ENCODE measurements around the gene PKNOX2.

The PKNOX2 gene

DNA sequence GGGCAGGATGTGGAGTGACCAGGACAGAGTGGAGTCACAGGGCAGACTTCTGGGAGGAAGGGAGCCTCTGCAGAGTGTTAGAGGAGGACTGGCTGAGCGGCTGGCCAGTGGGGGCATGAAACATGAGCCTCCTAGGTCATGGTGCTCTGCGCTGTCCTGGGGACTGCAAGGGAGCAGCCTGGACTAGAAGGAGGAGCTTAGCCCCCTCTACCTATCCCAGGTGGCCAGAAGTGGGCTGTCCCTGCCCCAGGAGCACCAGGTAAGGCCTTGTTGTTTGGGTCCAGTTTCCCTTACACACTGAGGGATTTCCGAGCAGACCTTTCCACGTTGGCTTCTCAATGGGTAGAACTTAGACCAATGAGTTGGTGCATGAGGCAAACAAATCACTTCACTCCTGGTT lies 7.4 kb downstream of the PKNOX2 start:
- no peak for DNase-seq (ENCODE audit: low read depth in 2 of 3, low spot score in 1 of 3)

DNA sequence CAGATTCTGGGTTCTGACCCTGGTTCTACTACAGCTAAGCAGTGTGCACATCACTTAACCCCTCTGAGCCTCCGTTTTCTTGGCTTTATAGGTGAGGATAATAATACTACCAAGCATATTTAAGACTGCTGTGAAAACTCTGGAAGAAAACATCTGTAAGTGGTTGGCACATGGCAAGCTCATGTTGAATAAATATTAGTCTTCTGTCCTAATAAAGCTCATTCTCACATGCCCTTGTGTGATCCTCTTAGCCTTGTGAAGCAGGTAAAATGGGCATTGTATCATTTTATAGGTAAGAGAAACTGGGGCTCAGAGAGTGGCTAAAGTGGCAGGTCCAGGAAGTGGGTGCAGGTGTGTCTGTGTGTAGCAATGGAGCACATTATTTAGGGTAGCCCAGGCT lies 8.5 kb downstream of the PKNOX2 start:
- no peak for DNase-seq (ENCODE audit: low read depth in 2 of 3, low spot score in 1 of 3)

DNA sequence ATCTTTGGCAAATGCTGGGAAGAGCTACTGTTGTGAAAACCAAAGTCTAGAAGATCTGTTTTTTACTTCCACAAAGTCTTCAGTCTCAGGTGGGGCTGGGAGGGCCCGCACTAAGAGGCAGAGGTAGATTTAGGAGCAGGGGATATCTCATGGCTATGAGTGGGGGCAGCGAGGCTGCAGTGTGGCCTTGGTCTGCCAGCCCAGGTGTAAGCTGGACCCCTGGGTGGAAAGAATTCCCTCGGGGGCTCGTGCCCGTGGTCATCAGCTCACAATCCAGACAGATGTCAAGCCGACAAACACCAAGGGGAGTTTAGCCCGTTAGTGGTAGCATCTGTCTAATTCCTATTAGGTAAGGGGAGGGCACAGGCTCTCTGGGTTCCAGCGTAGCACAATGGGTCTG lies 9.0 kb downstream of the PKNOX2 start:
- DNase-seq (ENCODE audit: low read depth in 2 of 3, low spot score in 1 of 3), result no peak

DNA sequence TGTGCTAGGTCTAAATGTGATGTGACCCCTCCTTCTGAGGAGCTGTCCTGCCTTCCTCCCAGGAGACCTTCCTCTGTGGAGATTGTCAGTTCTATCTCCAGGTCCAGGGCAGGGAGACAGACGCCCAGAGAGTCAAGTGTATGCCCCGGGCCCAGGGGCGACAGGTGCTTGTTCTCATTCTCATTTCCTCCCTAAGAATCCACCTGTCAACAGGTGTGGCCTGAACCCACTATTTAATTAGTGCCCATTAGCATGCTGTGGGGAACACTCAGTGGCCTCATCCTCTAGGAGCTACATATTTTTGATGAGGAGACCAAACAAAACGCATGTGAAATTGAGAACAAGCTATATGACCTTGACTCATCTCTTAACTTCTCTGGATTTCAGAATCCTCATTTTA lies 9.5 kb downstream of the PKNOX2 start:
- no peak for DNase-seq (ENCODE audit: low read depth in 2 of 3, low spot score in 1 of 3)

DNA sequence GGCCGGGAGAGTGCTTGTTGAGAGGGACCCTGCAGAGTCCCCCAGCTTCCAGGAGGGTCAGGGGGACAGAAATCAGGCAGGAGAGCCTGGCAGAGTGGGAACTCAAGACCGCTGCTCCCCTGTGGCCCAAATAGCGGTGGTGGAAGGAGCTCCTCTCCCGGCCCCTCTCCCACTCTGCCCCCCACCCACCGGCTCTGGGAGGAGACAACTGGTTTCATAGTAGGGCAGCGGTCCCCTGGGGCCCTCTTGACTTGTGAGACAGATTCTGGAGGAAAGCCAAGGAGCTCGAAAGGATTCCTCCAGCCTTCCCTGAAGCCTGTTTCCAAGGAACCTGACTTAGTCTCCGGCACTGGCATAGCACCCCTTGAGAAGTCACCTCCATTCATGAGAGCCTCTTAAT lies 10.1 kb downstream of the PKNOX2 start:
- DNase-seq (ENCODE audit: low read depth in 2 of 3, low spot score in 1 of 3), result no peak

DNA sequence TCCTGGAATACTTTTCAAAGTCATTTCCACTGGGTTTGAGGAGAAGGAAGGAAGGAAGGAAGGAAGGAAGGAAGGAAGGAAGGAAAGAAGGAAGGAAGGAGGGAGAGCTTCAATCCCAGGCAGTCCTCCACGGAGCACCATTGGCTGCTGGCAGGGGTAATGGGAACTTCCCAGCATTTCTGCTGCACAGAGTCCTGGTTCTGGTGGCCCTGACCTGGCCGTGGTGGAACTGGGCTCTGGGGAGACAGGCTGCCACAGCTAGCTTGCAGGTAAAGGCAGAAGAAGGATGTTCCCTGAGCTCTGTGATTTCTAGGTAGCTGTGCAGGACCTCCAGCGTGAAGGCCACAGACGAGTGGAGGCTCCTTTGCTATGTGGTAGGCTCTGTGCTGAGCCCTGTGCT lies 10.6 kb downstream of the PKNOX2 start:
- DNase-seq (ENCODE audit: low read depth in 2 of 3, low spot score in 1 of 3), result no peak

DNA sequence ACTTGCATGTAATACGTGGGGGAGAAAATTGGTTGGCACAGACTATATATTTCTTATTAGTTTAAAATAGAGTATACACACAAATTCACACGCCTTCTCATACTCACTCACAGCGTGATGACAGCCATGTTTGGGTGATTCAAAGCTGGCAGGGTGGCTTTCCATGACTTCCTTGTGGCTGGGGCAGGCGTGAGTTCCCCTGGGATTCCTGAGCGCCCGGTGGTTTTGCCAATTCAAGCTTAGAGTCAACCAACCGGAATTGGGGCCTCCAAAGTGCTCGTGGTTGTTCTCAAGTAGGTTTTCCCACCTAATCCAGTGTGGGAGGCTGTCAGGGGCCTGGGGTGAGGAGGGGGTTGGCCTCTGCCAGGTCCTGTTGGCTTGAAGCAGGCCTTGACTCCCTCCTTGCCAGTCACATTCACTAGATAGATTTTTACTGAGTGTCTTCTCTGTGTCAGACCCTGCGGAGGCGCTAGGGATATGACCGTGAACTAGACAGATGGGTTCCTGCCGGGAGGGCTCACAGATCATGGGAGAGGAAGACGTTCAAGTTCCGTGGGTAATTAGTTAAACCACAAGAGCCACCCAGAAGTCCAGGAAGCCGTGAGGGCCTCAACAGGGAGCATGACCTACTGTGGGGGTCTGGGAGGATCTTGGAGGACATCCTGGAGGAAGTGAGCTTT lies 11.5 kb downstream of the PKNOX2 start:
- no peak for DNase-seq (ENCODE audit: low read depth in 2 of 3, low spot score in 1 of 3)

DNA sequence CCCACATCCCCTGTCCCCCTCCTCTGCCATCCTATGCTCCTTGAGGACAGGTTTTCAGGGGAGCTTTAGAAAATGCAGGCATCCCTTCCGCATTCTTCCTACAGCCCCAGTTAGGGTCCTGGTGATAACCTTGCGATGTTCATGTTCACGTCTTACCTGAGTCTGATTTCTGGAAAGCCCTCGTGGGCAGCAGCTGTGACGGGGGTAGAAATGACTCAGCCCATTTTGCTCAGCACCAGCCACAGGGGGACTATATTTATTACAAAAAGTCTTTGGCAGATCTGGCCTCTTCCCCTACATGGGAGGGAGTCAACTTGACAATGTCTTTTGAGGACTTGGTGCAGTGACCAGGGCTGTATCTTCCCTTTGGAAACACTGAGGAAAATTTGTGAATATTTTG lies 12.3 kb downstream of the PKNOX2 start:
- DNase-seq (ENCODE audit: low read depth in 2 of 3, low spot score in 1 of 3), result no peak

DNA sequence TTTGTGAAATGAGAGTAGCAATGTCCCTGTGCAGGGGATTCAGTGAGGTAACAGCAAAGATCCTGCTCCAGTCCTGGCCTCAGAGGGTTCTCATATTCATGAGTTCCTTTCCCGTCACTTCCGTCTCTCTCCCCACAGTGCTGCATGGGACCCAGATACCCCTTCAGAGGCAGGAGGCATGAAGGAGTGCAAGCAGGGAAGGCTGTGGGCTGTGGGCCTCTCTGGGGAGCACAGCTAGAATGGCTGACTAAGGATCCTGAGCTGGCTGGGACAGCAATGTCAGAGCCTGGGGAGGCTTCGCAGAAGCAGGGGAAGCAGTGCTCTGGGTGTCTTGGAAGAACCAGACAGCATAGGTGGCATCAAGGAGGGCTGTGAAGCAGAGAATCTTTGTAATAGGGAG lies 13.0 kb downstream of the PKNOX2 start:
- no peak for DNase-seq (ENCODE audit: low read depth in 2 of 3, low spot score in 1 of 3)

DNA sequence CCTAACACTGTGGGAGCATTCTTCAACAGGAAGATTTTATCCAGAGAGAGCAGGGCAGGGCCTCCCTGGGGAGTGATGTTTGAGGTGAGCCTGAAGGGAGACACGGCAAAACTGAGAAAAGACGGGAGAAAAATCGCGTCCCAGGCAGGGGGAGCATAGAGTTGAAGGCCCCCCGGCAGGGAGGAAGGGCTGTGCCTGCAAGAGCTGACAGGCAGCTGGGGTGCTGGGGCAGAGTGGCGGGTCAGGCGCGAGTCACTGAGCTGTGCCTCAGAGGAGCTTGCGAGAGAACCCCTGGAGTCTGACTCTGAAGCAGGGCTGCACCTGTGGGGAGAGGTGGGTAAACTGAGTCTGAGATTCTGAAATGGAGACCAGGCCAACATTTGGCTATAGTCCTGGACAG lies 14.8 kb downstream of the PKNOX2 start:
- DNase-seq (ENCODE audit: low read depth in 2 of 3, low spot score in 1 of 3), result no peak

DNA sequence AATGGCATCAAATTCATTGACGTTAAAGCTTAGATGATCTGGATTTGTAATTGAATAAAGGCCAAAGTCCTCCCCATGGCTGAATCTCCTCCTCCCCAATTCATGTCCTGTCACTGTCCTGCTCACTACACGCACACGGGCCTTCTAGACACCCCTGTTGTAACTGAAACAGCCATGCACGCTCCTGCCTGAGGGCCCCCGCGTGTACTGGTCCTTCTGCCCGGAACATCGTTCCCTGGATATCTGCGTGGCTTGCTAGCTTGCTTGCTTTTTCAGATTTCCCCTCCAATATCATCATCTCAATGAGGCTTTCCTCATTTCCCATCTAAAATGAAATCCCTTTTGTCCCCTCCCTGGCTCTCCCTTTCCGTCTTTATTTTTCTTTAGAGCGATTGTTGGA lies 15.3 kb downstream of the PKNOX2 start:
- no peak for DNase-seq (ENCODE audit: low read depth in 2 of 3, low spot score in 1 of 3)

DNA sequence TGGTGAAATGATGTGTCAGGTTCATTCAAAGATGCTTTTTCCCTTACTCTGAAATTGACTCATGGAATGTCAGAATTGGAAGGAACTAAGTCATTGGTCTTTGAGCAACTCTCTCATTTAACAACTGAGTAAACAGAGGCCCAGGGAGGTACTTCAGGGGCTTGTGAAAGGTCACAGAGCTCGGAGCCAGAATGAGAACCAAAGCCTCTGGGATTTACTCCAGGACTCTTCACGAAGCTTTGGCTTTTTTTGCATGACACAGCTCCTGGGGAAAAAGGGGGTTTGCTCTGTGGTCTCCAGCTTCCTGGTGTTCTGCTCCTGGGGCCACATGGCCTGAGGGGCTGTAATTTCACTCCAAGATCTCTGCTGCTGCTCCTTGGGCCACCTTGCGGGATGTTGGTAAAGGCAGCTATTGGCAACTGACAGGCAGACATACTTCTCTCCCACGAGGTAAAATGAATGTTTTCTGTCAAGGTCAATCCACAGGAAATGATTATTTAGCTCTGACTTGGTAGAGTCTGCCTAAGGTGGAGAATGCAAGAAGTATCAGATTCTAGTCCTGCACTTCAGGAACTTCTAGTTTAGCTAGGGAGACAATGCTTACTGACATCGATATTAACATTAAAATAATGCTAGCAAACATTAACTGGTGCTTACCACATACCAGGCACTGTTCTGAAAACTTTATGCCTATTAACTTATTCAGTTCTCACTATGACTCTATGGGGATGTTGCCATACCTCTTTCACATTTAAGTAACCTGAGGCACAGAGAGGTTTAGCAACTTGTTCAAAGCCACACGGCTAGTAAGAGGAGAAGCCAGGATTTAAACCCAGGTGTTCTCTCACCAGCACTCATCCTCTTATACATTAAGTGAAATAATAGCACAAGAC lies 16.1 kb downstream of the PKNOX2 start:
- DNase-seq (ENCODE audit: low read depth in 2 of 3, low spot score in 1 of 3), result no peak

DNA sequence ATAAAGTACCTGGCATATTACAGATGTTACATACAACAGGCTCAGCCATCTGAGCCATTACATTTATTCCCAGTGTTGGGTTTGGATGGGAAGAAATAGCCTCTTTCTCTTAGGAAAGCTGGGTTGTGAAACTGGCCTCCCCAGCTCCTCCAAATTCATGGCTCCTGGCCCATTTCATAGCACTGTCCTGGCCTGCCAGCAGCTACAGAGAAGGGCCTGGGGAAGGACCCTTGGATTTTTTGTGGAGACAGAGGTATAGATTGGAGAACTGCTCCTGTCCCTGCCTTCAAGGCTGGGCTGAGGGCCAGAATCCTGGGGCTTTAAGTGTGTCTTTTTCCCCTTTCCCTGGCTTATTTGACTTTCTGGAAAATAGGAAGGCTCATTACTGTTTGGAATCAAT lies 18.0 kb downstream of the PKNOX2 start:
- DNase-seq (ENCODE audit: low read depth in 2 of 3, low spot score in 1 of 3), result no peak

DNA sequence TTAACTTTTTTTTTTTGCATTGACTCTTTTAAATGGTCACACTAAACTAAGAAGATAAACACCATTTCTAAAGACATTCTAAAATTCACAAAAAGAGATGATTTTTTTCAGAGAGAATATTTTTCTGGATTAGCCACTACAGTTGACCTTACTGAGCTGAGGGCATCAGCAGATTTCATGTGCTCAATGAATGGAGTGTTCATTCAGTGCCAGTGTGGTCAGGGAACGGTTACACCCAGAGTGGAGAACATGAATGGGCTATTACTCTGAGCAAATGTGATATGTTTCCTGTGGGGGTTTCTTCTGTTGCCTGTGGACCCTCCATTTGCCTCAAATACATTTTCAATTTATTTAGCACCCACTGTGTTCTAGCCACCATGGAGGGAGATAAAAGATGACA lies 19.1 kb downstream of the PKNOX2 start:
- DNase-seq (ENCODE audit: low read depth in 2 of 3, low spot score in 1 of 3), result no peak

DNA sequence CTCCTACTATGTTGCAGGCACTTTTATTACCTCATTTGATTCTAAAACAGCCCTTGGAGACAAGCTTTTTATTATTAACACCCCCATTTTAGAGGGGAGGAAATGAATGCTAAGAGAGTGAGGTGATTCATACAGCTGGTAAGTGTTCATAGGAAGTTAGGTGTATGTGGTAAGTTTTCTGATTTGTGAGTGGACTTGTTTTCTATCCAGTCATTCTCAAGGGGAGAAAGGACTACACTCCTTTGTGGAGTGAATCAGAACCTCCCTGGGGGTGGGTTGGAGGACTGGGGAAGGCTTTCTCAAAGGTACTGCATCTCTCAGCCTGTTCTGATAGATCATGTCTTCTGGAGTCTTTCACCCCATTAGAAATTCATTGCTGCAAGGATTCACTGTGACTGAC lies 23.5 kb downstream of the PKNOX2 start:
- DNase-seq (ENCODE audit: low read depth in 2 of 3, low spot score in 1 of 3), result no peak

DNA sequence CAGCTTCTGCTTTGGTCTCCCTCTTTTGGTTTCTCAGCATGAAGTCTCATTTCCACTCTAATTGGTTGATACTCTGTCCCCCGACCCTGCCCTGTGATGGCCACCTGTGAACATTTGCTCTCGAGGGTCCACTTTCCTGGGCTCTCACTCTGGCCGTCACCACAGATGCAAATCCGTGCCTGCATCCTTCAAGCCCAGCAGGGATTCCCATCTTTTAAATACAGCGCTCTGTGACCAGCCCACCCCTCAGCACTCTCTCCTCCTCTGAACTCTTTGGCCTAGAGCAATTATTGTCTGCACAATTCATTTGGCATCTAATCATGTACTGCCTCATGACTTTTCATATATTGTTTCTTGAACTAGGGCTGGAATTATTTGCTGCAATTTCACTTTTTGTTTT lies 26.0 kb downstream of the PKNOX2 start:
- DNase-seq (ENCODE audit: low read depth in 2 of 3, low spot score in 1 of 3), result no peak

DNA sequence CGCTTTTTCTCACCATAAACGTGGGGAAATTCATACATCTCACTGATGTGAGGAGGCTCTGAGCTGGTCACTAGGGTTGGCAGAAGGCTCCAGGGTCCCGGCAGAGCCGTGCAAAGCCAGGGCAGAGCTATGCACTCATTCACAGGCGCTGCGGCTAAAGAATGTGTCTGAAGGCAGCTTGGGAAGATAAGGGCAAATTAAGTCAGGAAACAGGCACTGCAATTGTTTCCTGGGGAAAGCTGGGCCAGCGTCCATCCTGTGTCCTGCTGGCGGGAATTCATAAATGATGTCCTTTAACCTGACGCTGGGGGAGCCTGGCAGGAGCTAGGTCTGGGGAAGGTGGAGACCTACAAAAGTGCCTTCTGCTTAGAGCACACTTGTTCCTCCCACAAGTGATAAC lies 27.6 kb downstream of the PKNOX2 start:
- DNase-seq (ENCODE audit: low read depth in 2 of 3, low spot score in 1 of 3), result no peak

DNA sequence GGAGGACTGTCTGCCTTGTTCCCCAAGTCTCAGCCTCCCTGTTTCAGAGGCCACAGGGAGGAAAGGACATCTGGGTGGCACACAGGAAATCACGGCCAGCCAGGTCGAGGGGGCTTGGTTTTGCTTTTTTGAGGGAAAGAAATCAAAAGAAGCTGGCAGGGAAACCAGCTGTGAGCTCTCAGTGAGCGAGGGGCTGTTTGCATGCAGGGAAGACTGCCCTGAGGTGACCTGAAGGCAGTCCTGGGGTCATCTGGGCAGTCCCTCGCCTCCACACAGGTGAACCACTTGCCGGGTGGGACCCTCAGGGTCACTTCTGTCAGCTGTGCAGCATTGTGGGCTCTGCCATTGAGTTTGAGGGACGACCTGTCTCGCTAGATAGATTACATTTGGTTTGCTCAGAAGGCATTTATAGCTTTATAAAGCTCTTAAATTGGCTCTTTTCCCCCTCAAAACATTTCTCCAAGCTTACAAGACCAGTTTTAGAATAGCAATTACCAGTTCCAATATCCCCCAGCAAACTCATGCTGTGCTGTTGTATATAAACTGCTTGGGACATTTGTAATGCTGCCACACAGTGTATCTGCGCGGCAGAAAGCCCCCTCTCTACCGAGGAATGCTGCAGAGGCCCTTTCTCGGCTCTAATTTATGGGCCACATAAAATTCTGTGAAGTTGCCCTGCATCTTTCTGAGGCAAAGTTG lies 28.3 kb downstream of the PKNOX2 start:
- no peak for DNase-seq (ENCODE audit: low read depth in 2 of 3, low spot score in 1 of 3)

DNA sequence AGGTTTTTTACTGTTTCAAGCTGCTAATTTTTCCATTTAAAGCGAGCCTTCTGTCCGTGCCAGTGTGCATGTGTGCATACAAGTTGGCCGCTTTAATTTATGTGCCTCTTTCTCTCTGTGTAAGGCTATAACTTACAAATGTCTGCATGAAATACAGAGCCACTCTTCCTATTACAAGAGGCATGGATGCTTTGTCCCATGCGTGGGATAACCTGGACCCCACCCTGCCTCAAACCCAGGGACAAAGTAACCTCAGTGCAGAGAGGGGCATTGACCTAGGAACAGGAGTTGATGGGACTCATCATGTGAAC lies 28.8 kb downstream of the PKNOX2 start:
- no peak for DNase-seq (ENCODE audit: low read depth in 2 of 3, low spot score in 1 of 3)

DNA sequence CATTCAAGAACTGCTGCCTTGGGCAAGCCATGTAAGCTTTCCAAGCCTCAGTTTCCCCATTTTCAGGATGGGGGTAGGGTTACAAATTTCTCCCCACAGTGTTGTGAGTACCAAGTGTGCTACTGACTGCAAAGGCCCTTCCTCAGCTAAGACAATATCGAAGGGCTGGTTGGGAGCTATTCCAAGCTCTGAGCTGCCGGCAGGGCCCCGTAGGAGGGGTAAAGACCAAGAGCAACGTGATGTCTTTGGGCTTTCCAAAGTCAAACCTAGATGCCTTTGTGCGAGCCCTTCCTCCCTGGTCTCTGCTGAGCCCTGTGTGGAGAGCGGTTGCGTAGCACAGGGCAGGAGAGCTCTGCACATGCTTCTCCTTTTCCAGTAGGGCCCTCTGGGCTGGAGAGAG lies 29.3 kb downstream of the PKNOX2 start:
- DNase-seq (ENCODE audit: low read depth in 2 of 3, low spot score in 1 of 3), result no peak

DNA sequence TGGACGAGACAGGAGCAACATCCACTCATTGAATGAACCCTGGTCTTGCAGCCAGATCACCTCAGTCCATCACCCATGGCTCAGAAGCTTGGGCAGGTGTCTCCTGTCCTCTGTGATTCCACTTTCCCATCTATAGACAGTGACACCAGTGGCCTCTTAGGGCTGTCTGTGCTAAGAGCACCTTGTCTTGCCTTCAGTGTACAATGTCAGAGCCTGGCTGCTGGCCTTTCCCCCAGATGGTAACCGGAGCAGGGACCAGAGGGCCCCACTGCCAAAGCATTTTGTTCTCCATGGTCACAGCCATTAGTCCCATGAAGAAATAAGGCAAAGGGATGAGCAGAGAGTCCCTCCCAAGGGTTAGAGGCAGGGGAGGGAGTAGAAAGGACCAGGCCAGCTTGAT lies 35.4 kb downstream of the PKNOX2 start:
- DNase-seq (ENCODE audit: low read depth in 2 of 3, low spot score in 1 of 3), result no peak

DNA sequence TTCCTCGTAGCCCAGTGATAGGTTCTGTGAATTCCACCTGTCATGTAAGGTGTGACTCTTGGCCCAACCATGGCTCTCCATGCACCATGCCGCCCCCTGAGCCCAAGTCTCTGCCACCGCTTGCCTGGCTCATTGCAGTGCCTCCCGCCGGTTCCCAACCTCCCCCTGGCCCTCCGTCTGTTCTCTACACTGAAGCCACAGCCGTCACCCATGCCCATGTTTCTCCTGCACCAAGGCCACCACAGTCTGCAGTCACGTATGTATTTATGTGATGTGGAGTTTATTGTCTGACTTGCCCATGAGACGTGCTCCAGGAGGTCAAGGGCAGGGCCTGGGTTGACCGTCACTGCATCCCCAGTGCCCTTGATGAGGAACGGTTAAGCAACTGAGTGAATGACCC lies 35.9 kb downstream of the PKNOX2 start:
- no peak for DNase-seq (ENCODE audit: low read depth in 2 of 3, low spot score in 1 of 3)
